SK-N-SH treated with all-trans-retinoic acid at 6 μM for 48 hours (cell line): ENCODE data around the gene APLN.

Source experiments
- ATAC-seq: fragments of 200-7000 bp; cut with Tn5 transposase; 3 replicates; pipeline ENCODE4 v1.9.1; 2020; ENCODE audit warnings: mild to moderate bottlenecking, moderate library complexity
- ARNTL ChIP-seq: fragments of 450-650 bp; formaldehyde crosslinking; IDR thresholded peaks from 2 replicates; pipeline ENCODE4 v1.5.0; 2020; ENCODE audit warnings: low read depth, mild to moderate bottlenecking, moderate library complexity, borderline replicate concordance
- BACH2 ChIP-seq: fragments of 250-450 bp; sonication (Bioruptor Pico); IDR thresholded peaks from 2 replicates; pipeline ENCODE4 v1.9.0; 2021; ENCODE audit warnings: mild to moderate bottlenecking, borderline replicate concordance
- CREB5 ChIP-seq: fragments of 250-450 bp; sonication (Bioruptor Pico); IDR thresholded peaks from 2 replicates; pipeline ENCODE4 v1.5.1; 2020; ENCODE audit warnings: low read depth, mild to moderate bottlenecking, moderate library complexity
- CSDC2 ChIP-seq: fragments of 250-450 bp; sonication (Bioruptor Pico); IDR thresholded peaks from 2 replicates; pipeline ENCODE4 v1.5.0; 2020; ENCODE audit warnings: mild to moderate bottlenecking, moderate library complexity
- CSRNP3 ChIP-seq: fragments of 250-450 bp; sonication (Bioruptor Pico); IDR thresholded peaks from 2 replicates; pipeline ENCODE4 v1.5.1; 2021; ENCODE audit warnings: mild to moderate bottlenecking, moderate library complexity
- ESRRG ChIP-seq: fragments of 250-450 bp; sonication (Bioruptor Pico); IDR thresholded peaks from 2 replicates; pipeline ENCODE4 v1.6.1; 2021; ENCODE audit warnings: mild to moderate bottlenecking
- GLIS3 ChIP-seq: fragments of 250-450 bp; sonication (Bioruptor Pico); IDR thresholded peaks from 2 replicates; pipeline ENCODE4 v1.5.0; 2020; ENCODE audit warnings: mild to moderate bottlenecking, moderate library complexity
- OSR1 ChIP-seq: fragments of 250-450 bp; sonication (Bioruptor Pico); IDR thresholded peaks from 2 replicates; pipeline ENCODE4 v1.8.0; 2022; ENCODE audit warnings: moderate library complexity, mild to moderate bottlenecking, inconsistent platforms
- PATZ1 ChIP-seq: fragments of 250-450 bp; sonication (Bioruptor Pico); IDR thresholded peaks from 2 replicates; pipeline ENCODE4 v1.8.0; 2020; ENCODE audit warnings: mild to moderate bottlenecking, moderate library complexity, borderline replicate concordance
- PPARA ChIP-seq: fragments of 250-450 bp; sonication (Bioruptor Pico); IDR thresholded peaks from 2 replicates; pipeline ENCODE4 v1.5.0; 2020; ENCODE audit warnings: mild to moderate bottlenecking, borderline replicate concordance
- RARB ChIP-seq: fragments of 250-450 bp; sonication (Bioruptor Pico); IDR thresholded peaks from 2 replicates; pipeline ENCODE4 v1.8.0; 2021; ENCODE audit warnings: mild to moderate bottlenecking, moderate library complexity
- SNAI2 ChIP-seq: fragments of 250-450 bp; sonication (Bioruptor Pico); IDR thresholded peaks from 2 replicates; pipeline ENCODE4 v1.5.0; 2020; ENCODE audit warnings: mild to moderate bottlenecking, moderate library complexity
- TCF4 ChIP-seq: fragments of 250-450 bp; sonication (Bioruptor Pico); IDR thresholded peaks from 2 replicates; pipeline ENCODE4 v1.8.0; 2021; ENCODE audit warnings: mild to moderate bottlenecking, moderate library complexity, borderline replicate concordance
- TOX ChIP-seq: fragments of 250-450 bp; sonication (Bioruptor Pico); IDR thresholded peaks from 2 replicates; pipeline ENCODE4 v1.8.0; 2021; ENCODE audit warnings: mild to moderate bottlenecking, moderate library complexity, borderline replicate concordance
- TSHZ2 ChIP-seq: fragments of 250-450 bp; sonication (Bioruptor Pico); IDR thresholded peaks from 2 replicates; pipeline ENCODE4 v1.5.0; 2020; ENCODE audit warnings: mild to moderate bottlenecking, moderate library complexity
- ZC3H10 ChIP-seq: fragments of 250-450 bp; sonication (Bioruptor Pico); IDR thresholded peaks from 2 replicates; pipeline ENCODE4 v1.5.1; 2021; ENCODE audit warnings: mild to moderate bottlenecking, moderate library complexity
- ZFP3 ChIP-seq: fragments of 250-450 bp; sonication (Bioruptor Pico); IDR thresholded peaks from 2 replicates; pipeline ENCODE4 v1.5.0; 2020; ENCODE audit warnings: mild to moderate bottlenecking, moderate library complexity
- ZFP30 ChIP-seq: fragments of 450-650 bp; formaldehyde crosslinking; IDR thresholded peaks from 2 replicates; pipeline ENCODE4 v1.5.0; 2022; ENCODE audit warnings: mild to moderate bottlenecking, moderate library complexity
- ZNF565 ChIP-seq: fragments of 450-650 bp; formaldehyde crosslinking; conservative IDR thresholded peaks from 2 replicates; pipeline ENCODE4 v1.5.0; 2020; ENCODE audit warnings: low read depth, mild to moderate bottlenecking, moderate library complexity
- ZNF70 ChIP-seq: fragments of 450-650 bp; formaldehyde crosslinking; IDR thresholded peaks from 2 replicates; pipeline ENCODE4 v1.5.0; 2020; ENCODE audit warnings: mild to moderate bottlenecking, moderate library complexity
- ZNF8 ChIP-seq: fragments of 450-650 bp; formaldehyde crosslinking; IDR thresholded peaks from 2 replicates; pipeline ENCODE4 v1.5.0; 2020; ENCODE audit warnings: mild to moderate bottlenecking, moderate library complexity

The APLN gene

GRCh38 chrX:129629837-129630236 lies 24.9 kb downstream of the APLN start:
- no peak for ATAC-seq
- TF ChIP-seq PATZ1 (CRISPR knock-in tag): no peak

GRCh38 chrX:129626026-129626425 lies 28.7 kb downstream of the APLN start:
- ATAC-seq: no peak
- TF ChIP-seq TSHZ2 (no peak), ZC3H10 (CRISPR knock-in tag) (no peak), GLIS3 (CRISPR knock-in tag) (no peak), ZNF8 (CRISPR knock-in tag) (no peak), CSRNP3 (CRISPR knock-in tag) (no peak), ZFP30 (CRISPR knock-in tag) (no peak), ARNTL (CRISPR knock-in tag) (no peak), TOX (no peak), ZNF70 (CRISPR knock-in tag) (no peak), RARB (CRISPR knock-in tag) (no peak), ESRRG (CRISPR knock-in tag) (no peak), ZFP3 (no peak), ZNF565 (CRISPR knock-in tag) (no peak), PATZ1 (CRISPR knock-in tag) (no peak), SNAI2 (CRISPR knock-in tag) (no peak), BACH2 (CRISPR knock-in tag) (no peak), PPARA (CRISPR knock-in tag) (no peak), CREB5 (CRISPR knock-in tag) (no peak), TCF4 (no peak), CSDC2 (CRISPR knock-in tag) (no peak)

- TF ChIP-seq CSRNP3 (CRISPR knock-in tag): no peak
- no peak for TF ChIP-seq ZFP30 (CRISPR knock-in tag)
- TF ChIP-seq CSDC2 (CRISPR knock-in tag): no peak
- TF ChIP-seq ZNF565 (CRISPR knock-in tag): no peak
- no peak for TF ChIP-seq TCF4
- TF ChIP-seq TOX: no peak
- no peak for TF ChIP-seq GLIS3 (CRISPR knock-in tag)
- no peak for TF ChIP-seq TSHZ2
- no peak for TF ChIP-seq PATZ1 (CRISPR knock-in tag)
- TF ChIP-seq PPARA (CRISPR knock-in tag): no peak
- no peak for TF ChIP-seq OSR1
- no peak for TF ChIP-seq ZFP3
- no peak for TF ChIP-seq ZNF70 (CRISPR knock-in tag)
- ATAC-seq: no peak
Observed at GRCh38 chrX:129622757-129623301, 31.9 kb downstream of the APLN start.
